Left forelimb (tissue), 1 donor: ENCODE measurements around the gene TELO2.
"Not testable (repeated sequence)": the region's sequence is repeated elsewhere in the genome, so short reads cannot be mapped to it uniquely, and the experiment has no call there.

Experiments used
- DNase-seq: peaks from one replicate; pipeline ENCODE4 v3.0.0-alpha.2; 2018; ENCODE audit warnings: low spot score

The TELO2 gene

GRCh38 chr16:1475552-1476114, 17.5 kb upstream of the TELO2 start:
- no peak for DNase-seq

GRCh38 chr16:1477033-1477432, 16.1 kb upstream of the TELO2 start:
- DNase-seq = no peak

- DNase-seq = not testable (repeated sequence)
Observed at GRCh38 chr16:1478937-1479336, 14.2 kb upstream of the TELO2 start.

GRCh38 chr16:1481906-1482835, 11.0 kb upstream of the TELO2 start:
- no peak for DNase-seq

- DNase-seq = no peak
Observed at GRCh38 chr16:1485847-1486496, 7.2 kb upstream of the TELO2 start.

GRCh38 chr16:1486551-1487390, 6.4 kb upstream of the TELO2 start:
- no peak for DNase-seq

GRCh38 chr16:1487395-1488053, 5.6 kb upstream of the TELO2 start:
- DNase-seq = no peak

GRCh38 chr16:1488054-1488601, 5.0 kb upstream of the TELO2 start:
- DNase-seq = no peak

- DNase-seq = no peak
Observed at GRCh38 chr16:1488619-1489018, 4.5 kb upstream of the TELO2 start, which contains the start of gene PTX4. Gene PTX4, minus strand, starts transcription at chr16:1488944. Its CDS starts 35 bp downstream, at chr16:1488909.

- DNase-seq = no peak
Observed at GRCh38 chr16:1489077-1489476, 4.1 kb upstream of the TELO2 start.

GRCh38 chr16:1491327-1491726, 1.8 kb upstream of the TELO2 start:
- DNase-seq = no peak

GRCh38 chr16:1492082-1492922, 858 bp upstream of the TELO2 start:
- DNase-seq = peak; percentile 63

- DNase-seq = no peak
Observed at GRCh38 chr16:1493746-1494094, 560 bp downstream of the TELO2 start.

GRCh38 chr16:1494129-1494640, 1.0 kb downstream of the TELO2 start:
- no peak for DNase-seq

GRCh38 chr16:1494711-1495110, 1.6 kb downstream of the TELO2 start:
- DNase-seq = no peak

GRCh38 chr16:1495211-1495888, 2.2 kb downstream of the TELO2 start:
- no peak for DNase-seq

- DNase-seq = no peak
Observed at GRCh38 chr16:1495889-1496262, 2.7 kb downstream of the TELO2 start.

GRCh38 chr16:1496464-1496863, 3.3 kb downstream of the TELO2 start:
- no peak for DNase-seq

GRCh38 chr16:1497014-1497598, 3.9 kb downstream of the TELO2 start:
- DNase-seq = no peak
